Measurements from ENCODE around the gene TMEM125. TPM values are rescaled to one million over a fixed set of nuclear protein-coding genes. Genes with fewer than 3 reads are reported as not detected.

Gene TMEM125
- total RNA-seq, 2 donors from 2014 or later = 18.3 to 29.9 TPM

GRCh38 chr1:43286115-43286514 is 16.3 kb downstream of the TMEM125 start:
- H3K4me1 ChIP-seq (replicated peaks) = no peaks in the 10 kb centered on the region
- H3K36me3 ChIP-seq = no peaks in the 10 kb centered on the region
- intact Hi-C loops (cut with DNase I) = no loop called here
- TF ChIP-seq POLR2AphosphoS5 (IDR thresholded peaks at IDR 0.05) (no peak), POLR2A (IDR thresholded peaks at IDR 0.05) (no peak), CTCF (IDR thresholded peaks at IDR 0.05) (no peak)
- H3K4me3 ChIP-seq = peak overlapping the region in 1 of 2 donors; percentile 46
- WGBS = 84% methylated on average over 10 of the region's 11 CpGs
- H3K27ac ChIP-seq = peak overlapping the region; percentile 37 to 53
- no peaks in the 10 kb centered on the region for H3K9me3 ChIP-seq
- H3K27me3 ChIP-seq (replicated peaks; ENCODE audit: insufficient read depth) = no peaks in the 10 kb centered on the region
- DNase-seq (ENCODE audit: low spot score) = no peak

DNA sequence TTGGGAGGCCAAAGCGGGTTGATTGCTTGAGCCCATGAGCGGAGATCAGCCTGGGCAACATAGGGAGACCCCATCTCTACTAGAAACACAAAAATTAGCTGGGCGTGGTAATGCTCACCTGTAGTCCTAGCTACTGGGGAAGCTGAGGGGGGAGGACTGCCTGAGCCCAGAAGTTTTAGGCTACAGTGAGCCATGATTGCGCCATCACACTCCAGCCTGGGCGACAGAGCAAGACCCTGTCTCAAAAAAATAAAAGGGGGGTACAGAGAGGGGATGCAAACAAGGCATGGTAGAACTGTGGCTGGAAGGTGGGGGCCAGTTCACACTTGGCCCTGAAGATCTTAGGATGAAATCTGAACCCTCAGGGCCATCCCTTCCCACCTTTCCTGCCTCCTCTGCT is 16.8 kb downstream of the TMEM125 start:
- Histone ChIP-seq H3K9me3 (no peaks in the 10 kb centered on the region), H3K4me1 (replicated peaks) (no peaks in the 10 kb centered on the region), H3K27ac (no peak overlapping the region), H3K36me3 (no peaks in the 10 kb centered on the region), H3K27me3 (replicated peaks; ENCODE audit: insufficient read depth) (no peaks in the 10 kb centered on the region), H3K4me3 (no peak overlapping the region)
- TF ChIP-seq POLR2A (IDR thresholded peaks at IDR 0.05) (no peak), POLR2AphosphoS5 (IDR thresholded peaks at IDR 0.05) (no peak), CTCF (IDR thresholded peaks at IDR 0.05) (no peak)
- DNase-seq (ENCODE audit: low spot score) = no peak
- WGBS = 97% methylated on average over 5 of the region's 5 CpGs
- intact Hi-C loops (cut with DNase I) = no loop called here

DNA sequence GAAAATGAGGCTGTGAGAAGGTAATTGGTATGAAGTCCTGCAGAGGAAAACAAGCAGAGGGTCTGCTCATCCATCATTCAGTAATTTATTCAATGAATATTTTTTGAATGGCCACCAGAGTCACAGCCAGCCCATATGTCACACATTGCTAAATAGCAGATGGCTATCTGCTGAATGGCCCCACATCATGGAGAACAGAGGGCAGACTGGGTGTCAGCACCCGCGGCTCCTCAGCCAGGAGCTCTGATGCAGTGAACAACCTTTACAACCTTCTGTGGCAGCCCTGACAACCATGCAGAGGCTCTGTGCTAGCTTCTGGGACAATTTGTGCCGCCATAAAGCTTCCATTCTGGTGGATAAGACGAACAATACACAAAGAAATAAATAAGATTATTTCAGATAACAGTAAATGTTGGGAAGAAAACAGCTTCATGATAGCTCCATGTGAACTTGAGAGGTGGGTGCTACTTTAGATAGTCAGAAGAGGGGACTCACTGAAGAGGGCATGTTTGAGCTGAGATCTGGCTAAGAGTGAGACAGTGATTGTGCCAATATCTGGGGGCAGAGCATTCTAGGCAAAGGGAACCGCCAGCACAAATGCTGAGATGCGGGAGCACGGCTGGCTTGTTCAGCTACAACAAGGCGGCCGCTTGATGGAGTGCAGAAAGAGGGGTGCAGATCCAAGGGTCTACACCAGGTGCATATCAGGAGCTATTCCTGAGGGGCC is 18.4 kb downstream of the TMEM125 start:
- Histone ChIP-seq H3K27ac (no peak overlapping the region), H3K4me1 (replicated peaks) (no peaks in the 10 kb centered on the region), H3K36me3 (no peaks in the 10 kb centered on the region), H3K27me3 (replicated peaks; ENCODE audit: insufficient read depth) (no peaks in the 10 kb centered on the region), H3K4me3 (no peak overlapping the region), H3K9me3 (no peaks in the 10 kb centered on the region)
- TF ChIP-seq POLR2A (IDR thresholded peaks at IDR 0.05) (no peak), CTCF (IDR thresholded peaks at IDR 0.05) (no peak)
- DNase-seq (ENCODE audit: low spot score) = no peak
- intact Hi-C loops (cut with DNase I) = no loop called here
- 88% methylated on average over 9 of the region's 9 CpGs for WGBS

DNA sequence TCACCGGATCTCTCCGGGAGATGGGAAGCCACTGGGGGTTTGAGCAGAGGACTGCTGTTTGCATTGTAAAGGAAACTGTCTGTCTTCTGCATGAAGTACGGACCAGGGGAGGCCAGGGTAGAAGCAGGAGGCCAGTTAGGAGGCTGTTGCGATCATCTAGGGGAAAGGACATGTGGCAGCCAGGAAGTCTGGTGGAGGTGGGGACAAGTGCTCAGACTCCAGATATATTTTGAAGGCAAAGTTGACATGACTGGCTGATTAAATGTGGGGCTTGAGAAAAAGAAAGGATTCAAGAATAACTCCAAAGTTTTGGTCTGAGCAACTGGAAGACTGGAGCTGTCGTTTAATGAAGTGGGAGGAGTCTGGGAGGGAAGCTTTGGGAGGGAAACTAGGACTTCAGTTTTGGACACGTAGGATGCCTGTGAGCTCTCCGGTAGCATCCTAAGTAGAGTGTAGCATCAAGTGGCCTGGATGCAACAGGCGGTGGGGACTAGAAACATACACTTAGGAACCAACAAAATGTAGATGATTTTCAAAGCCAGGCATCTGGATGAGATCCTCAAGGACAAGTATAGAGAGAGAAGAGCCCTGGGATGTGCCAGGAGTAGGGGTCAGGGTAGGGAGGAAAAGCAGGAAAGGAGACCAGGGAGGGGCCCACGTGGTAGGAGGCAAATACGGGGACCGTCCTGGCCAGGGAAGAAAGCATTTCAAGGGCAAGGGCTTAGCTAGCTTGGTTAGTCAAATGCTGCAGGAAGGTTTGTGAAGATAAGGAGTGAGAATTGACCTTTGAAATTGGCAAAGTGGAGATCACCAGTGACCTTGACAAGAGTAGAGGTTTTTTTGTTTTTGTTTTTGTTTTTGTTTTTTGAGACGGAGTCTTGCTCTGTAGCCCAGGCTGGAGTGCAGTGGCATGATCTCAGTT is 19.3 kb downstream of the TMEM125 start:
- WGBS = 83% methylated on average over 12 of the region's 12 CpGs
- intact Hi-C loops (cut with DNase I) = no loop called here

More for the DNA sequence above, 19.3 kb downstream of the TMEM125 start:
- Histone ChIP-seq H3K4me3 (no peak overlapping the region), H3K27ac (no peak overlapping the region), H3K36me3 (no peaks in the 10 kb centered on the region), H3K9me3 (no peaks in the 10 kb centered on the region), H3K4me1 (replicated peaks) (peaks cover under 1% of the 10 kb centered on the region), H3K27me3 (replicated peaks; ENCODE audit: insufficient read depth) (no peaks in the 10 kb centered on the region)
- DNase-seq (ENCODE audit: low spot score) = no peak
- TF ChIP-seq POLR2A (IDR thresholded peaks at IDR 0.05) (no peak), CTCF (IDR thresholded peaks at IDR 0.05) (no peak), POLR2AphosphoS5 (IDR thresholded peaks at IDR 0.05) (no peak)

Measured in prostate gland (tissue), 2 donors.